ENCODE data around the gene ZNF414.
A peak's percentile ranks its signal among the peaks of the same experiment; 100 is the strongest.

ZNF414 gene

DNA sequence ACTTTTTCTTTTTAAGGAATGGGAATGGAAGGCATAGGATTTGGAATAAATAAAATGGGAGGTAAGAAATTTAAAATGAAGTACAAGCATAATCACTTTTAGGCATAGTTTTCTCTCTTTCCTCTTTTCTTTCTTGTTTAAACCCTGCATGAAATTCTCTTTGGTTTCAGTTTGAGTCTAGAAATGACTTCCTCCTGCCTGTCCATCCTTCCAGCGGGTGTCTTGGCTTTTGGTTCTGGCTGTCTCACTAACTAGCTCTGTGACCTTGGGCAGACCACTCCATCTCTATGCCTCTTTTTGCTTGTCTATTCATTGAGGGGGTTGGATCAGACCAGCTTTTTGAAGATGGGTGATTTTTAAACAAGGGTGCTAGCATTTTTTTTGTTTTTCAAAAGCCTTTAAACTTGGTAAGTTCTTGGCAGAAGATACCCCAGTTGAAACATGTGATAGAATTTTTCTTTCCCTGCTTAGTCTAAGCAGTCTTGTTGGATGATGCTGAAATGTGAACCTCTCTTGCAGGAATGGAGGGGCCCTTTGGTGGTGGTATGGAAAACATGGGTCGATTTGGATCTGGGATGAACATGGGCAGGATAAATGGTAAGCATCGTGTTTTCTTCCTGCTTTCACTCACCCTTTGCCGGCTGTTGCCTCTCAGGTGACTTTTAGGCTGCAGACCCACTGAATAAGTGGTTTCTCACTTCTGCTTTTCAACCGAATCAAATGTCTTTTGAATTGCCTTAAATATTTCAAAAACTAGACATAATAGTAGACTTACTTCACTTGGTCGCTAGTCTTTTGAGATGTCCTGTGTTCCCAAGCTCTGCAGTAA, 40.1 kb downstream of the ZNF414 start:
- H3K4me1 Mint-ChIP-seq (ENCODE audit: low read depth) = peaks cover 38% of the 10 kb centered on the region
- no peaks in the 10 kb centered on the region for H3K9me3 Mint-ChIP-seq
- peaks cover 57% of the 10 kb centered on the region for H3K36me3 Mint-ChIP-seq (ENCODE audit: low read depth)
- H3K4me3 Mint-ChIP-seq = no peak overlapping the region
- H3K27ac Mint-ChIP-seq = peak overlapping the region; percentile 79
- H3K27me3 Mint-ChIP-seq (ENCODE audit: low read depth) = no peaks in the 10 kb centered on the region

DNA sequence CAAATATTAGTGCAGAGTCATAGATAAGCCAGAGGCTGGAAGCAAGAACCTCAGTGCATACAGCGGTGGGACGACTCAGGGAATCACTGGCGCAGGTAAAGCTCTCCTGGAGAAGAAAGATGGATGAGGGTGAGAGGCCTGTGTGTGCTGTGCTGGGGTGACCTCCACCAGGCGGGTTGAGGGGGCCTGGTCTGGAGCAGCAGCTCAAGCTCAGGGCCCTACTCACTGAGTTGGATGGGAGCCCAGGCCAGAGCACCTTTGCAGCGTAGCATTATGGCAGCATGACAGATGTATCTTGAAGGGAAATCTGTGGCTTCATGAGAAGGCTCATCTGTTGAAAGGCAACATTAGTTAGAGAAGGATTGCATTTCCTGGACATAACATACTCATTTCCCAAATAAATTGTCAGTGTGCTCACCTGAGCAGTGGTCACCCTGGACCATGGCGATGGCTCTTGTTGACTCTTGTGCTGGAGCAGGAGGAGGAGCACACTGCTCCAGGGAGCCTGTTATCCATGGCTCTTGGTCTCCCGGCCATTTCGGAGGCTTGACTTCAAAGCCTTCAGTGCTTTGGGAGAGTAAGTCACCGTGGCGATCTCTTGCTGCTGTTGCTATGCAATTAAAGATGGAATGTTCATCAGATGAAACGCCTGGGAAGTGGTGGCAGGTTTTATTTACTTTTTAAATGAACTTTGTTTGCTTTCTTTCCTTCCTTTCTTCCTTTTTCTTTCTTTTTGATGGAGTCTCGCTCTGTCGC, 44.2 kb downstream of the ZNF414 start:
- H3K27ac Mint-ChIP-seq = peak overlapping the region; percentile 13
- peaks cover 67% of the 10 kb centered on the region for H3K36me3 Mint-ChIP-seq (ENCODE audit: low read depth)
- H3K4me1 Mint-ChIP-seq (ENCODE audit: low read depth) = peaks cover 41% of the 10 kb centered on the region
- H3K4me3 Mint-ChIP-seq = no peak overlapping the region
- no peaks in the 10 kb centered on the region for H3K27me3 Mint-ChIP-seq (ENCODE audit: low read depth)
- no peaks in the 10 kb centered on the region for H3K9me3 Mint-ChIP-seq

DNA sequence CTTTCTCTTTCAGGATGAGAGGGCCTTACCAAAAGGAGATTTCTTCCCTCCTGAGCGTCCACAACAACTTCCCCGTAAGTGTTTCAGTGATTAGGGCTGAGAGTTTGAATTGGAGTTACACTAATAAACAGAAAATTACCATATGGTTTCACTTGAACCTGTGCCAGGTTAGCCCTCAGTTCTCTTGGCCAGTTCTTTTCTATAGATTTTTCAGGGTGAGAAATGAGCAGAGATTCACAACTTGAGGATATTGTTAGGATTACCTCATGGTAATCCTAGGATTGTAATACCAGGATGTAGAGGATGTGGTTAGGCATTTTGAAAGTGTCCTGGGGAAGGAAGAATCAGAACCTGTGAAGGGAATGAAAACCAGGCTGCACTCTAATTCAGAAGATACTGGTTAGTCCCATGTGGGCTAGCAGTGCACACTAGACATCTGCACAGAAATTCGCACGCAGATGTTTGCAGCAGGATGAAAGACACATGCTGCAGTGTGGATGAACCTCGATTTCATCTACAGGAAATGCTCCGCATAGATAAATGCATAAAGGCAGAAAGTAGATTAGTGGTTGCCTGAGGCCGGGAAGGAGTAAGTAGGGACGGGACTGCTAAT, 45.1 kb downstream of the ZNF414 start:
- H3K4me1 Mint-ChIP-seq (ENCODE audit: low read depth) = peaks cover 38% of the 10 kb centered on the region
- no peaks in the 10 kb centered on the region for H3K27me3 Mint-ChIP-seq (ENCODE audit: low read depth)
- peaks cover 64% of the 10 kb centered on the region for H3K36me3 Mint-ChIP-seq (ENCODE audit: low read depth)
- H3K9me3 Mint-ChIP-seq = no peaks in the 10 kb centered on the region
- no peak overlapping the region for H3K4me3 Mint-ChIP-seq
- H3K27ac Mint-ChIP-seq = no peak overlapping the region

GRCh38 chr19:8468124-8468523, 45.8 kb downstream of the ZNF414 start:
- Mint-ChIP-seq H3K27ac (no peak overlapping the region), H3K36me3 (ENCODE audit: low read depth) (peaks cover 63% of the 10 kb centered on the region), H3K9me3 (no peaks in the 10 kb centered on the region), H3K4me3 (no peak overlapping the region), H3K27me3 (ENCODE audit: low read depth) (no peaks in the 10 kb centered on the region), H3K4me1 (ENCODE audit: low read depth) (peaks cover 35% of the 10 kb centered on the region)

DNA sequence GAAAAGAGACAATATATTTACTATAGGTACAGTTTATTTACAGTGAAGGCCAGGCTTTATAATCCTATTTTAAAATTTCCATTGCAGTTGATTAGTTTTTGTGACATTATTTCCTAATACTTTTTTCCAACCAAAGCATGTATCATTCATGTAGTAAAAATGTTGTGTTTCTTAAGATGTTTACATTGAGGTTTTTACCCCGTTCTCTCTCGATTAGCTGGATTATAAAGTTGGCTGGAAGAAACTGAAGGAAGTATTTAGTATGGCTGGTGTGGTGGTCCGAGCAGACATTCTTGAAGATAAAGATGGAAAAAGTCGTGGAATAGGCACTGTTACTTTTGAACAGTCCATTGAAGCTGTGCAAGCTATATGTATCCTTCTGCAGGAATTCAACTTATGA, 47.9 kb downstream of the ZNF414 start:
- H3K36me3 Mint-ChIP-seq (ENCODE audit: low read depth) = peaks cover 61% of the 10 kb centered on the region
- peaks cover 31% of the 10 kb centered on the region for H3K4me1 Mint-ChIP-seq (ENCODE audit: low read depth)
- H3K27me3 Mint-ChIP-seq (ENCODE audit: low read depth) = no peaks in the 10 kb centered on the region
- H3K4me3 Mint-ChIP-seq = no peak overlapping the region
- H3K27ac Mint-ChIP-seq = no peak overlapping the region
- no peaks in the 10 kb centered on the region for H3K9me3 Mint-ChIP-seq

DNA sequence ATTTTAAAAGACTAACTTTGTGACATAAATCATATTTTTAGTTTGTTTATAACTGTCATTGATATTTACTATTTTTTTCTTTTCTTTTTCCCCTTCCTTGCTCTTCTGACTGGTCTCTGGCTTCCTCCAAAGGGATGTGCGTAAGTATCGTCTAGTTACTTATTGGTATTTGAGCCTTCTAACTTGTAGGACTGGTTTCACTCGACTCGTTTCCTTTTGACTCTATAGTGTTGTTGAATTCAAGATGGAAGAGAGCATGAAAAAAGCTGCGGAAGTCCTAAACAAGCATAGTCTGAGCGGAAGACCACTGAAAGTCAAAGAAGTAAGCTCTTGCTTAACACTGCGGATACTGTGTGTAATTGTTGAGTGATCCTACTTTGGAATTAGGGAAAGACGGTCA, 50.6 kb downstream of the ZNF414 start:
- Mint-ChIP-seq H3K27ac (no peak overlapping the region), H3K4me3 (no peak overlapping the region), H3K27me3 (ENCODE audit: low read depth) (no peaks in the 10 kb centered on the region), H3K4me1 (ENCODE audit: low read depth) (peaks cover 29% of the 10 kb centered on the region), H3K36me3 (ENCODE audit: low read depth) (peaks cover 42% of the 10 kb centered on the region), H3K9me3 (no peaks in the 10 kb centered on the region)

DNA sequence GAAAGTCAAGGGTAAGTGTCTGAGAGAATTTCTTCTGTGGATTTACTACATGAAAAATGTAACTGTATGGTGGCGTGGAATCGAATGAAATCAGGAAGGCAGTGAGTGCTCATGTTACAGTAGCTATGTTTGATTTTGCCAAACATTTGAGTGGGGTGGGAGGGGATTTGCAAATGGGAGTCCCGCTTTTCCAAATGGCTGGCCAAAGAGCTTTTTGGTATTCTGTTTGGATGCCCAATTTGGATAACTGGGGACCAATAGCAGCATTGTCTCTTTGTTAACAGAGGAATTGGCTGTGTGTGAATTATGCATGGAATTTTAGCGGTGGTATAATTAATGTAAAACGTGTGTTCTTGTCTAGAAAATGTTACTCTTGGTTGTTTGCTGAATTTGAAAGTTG, 51.4 kb downstream of the ZNF414 start:
- Mint-ChIP-seq H3K4me1 (ENCODE audit: low read depth) (peaks cover 30% of the 10 kb centered on the region), H3K9me3 (no peaks in the 10 kb centered on the region), H3K27ac (no peak overlapping the region), H3K27me3 (ENCODE audit: low read depth) (no peaks in the 10 kb centered on the region), H3K36me3 (ENCODE audit: low read depth) (peaks cover 41% of the 10 kb centered on the region), H3K4me3 (no peak overlapping the region)

DNA sequence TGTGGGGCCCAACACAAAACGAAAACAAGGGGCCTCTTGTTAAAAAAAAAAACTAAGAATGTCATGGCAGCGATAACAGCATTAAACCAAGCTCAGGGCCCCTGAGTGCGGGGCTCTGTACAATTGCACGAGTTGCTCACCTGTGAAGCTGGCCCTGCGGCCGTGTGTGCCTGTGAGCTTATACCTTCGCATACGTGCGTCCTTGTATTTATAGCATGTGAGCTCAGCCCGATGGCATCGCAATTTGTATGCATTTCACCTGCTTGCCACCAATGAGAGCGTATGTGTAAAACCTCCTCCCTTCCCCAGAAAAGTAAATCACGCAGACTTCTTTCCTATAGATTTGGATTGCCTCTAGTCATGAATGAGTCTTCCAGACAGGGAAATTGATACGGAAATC, 52.1 kb downstream of the ZNF414 start:
- Mint-ChIP-seq H3K4me1 (ENCODE audit: low read depth) (peaks cover 29% of the 10 kb centered on the region), H3K36me3 (ENCODE audit: low read depth) (peaks cover 34% of the 10 kb centered on the region), H3K27ac (no peak overlapping the region), H3K4me3 (no peak overlapping the region), H3K27me3 (ENCODE audit: low read depth) (no peaks in the 10 kb centered on the region), H3K9me3 (no peaks in the 10 kb centered on the region)

- Mint-ChIP-seq H3K36me3 (ENCODE audit: low read depth) (peaks cover 36% of the 10 kb centered on the region), H3K9me3 (no peaks in the 10 kb centered on the region), H3K4me3 (no peak overlapping the region), H3K27me3 (ENCODE audit: low read depth) (no peaks in the 10 kb centered on the region), H3K4me1 (ENCODE audit: low read depth) (peaks cover 34% of the 10 kb centered on the region), H3K27ac (no peak overlapping the region)
Observed at GRCh38 chr19:8461376-8461775, 52.6 kb downstream of the ZNF414 start.

DNA sequence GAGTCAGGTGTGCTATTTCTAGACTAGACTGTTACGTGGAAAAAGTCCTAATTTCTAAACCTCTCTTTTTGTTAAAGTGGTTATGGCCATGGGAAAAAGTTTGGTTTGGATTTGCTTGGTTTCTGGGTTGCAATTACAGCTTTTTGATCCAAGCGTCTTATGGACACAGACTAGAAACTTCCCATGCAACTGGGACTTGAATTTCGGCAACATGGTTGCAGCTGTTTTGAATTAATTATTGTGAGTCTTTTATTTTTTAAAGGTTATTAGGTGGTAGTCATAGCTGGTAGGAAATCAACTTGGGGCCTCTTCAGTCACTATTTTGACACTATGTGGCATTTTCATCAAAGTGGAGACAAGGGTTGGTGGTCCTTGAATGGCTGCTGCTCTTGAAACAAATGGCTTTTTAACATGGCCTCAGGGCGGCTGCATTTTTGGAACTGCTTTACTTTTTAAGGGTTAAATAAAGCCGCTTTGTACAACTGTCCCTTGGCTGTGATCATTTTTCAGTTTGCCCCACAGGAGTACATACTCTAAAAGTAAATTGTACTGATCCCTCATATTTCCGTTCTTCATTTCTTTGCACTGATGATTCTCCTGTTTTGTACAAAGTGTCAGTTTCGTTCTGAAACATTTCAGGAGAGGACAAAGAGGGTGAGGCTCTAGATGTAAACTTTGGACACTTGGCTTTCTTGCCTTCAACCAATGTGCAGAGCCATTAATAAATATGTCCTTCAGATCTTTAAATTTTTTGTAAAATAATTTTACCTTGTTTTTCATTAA, 53.3 kb downstream of the ZNF414 start:
- Mint-ChIP-seq H3K27me3 (ENCODE audit: low read depth) (no peaks in the 10 kb centered on the region), H3K36me3 (ENCODE audit: low read depth) (peaks cover 33% of the 10 kb centered on the region), H3K4me3 (no peak overlapping the region), H3K9me3 (no peaks in the 10 kb centered on the region), H3K27ac (no peak overlapping the region), H3K4me1 (ENCODE audit: low read depth) (peaks cover 37% of the 10 kb centered on the region)
